Cardiac fibroblast (primary cell): ENCODE data around the gene SIAH3.

Source experiments
- DNase-seq, 2 donors: peaks; one replicate each; pipeline versions ENCODE4 v3.0.0 to v3.0.0-alpha.2; 2010; ENCODE audit warnings: low read depth in 2 of 2
- H3K4me3 ChIP-seq, 2 donors: replicated peaks in 1 of 2; 1 replicate in 1 of 2; 2 replicates in 1 of 2; pipeline ENCODE4 v1.5.1; 2011; ENCODE audit warnings: low read depth in 2 of 2, low read length in 2 of 2, mild to moderate bottlenecking in 2 of 2, moderate library complexity in 1 of 2
- TF ChIP-seq, protein P1 (sequence below): IDR thresholded peaks from one replicate; pipeline ENCODE4 v1.5.1; 2011; ENCODE audit warnings: low read depth, mild to moderate bottlenecking, low read length, inconsistent platforms

Gene SIAH3

DNA sequence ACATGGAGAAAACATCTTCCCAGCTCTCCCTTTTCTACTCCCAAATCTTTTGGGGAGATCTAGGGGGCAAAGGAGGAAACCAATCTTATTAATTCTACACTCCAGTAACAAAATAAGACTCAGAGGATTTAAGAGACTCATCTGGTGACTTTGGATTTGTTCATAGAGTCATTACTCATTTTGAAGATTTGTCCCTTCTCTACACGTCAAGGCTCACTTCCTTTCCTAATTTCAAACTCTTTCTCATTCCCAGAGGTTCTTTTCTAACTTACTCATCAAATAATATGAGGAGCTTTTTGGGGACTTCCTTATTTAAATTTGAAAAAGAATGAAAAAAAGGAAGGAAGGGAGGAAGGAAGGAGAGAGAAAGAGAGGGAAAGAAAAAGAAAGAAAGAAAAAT lies 14.4 kb downstream of the SIAH3 start:
- DNase-seq, result no peak
- TF ChIP-seq, protein P1, sequence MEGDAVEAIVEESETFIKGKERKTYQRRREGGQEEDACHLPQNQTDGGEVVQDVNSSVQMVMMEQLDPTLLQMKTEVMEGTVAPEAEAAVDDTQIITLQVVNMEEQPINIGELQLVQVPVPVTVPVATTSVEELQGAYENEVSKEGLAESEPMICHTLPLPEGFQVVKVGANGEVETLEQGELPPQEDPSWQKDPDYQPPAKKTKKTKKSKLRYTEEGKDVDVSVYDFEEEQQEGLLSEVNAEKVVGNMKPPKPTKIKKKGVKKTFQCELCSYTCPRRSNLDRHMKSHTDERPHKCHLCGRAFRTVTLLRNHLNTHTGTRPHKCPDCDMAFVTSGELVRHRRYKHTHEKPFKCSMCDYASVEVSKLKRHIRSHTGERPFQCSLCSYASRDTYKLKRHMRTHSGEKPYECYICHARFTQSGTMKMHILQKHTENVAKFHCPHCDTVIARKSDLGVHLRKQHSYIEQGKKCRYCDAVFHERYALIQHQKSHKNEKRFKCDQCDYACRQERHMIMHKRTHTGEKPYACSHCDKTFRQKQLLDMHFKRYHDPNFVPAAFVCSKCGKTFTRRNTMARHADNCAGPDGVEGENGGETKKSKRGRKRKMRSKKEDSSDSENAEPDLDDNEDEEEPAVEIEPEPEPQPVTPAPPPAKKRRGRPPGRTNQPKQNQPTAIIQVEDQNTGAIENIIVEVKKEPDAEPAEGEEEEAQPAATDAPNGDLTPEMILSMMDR, result no peak
- no peak overlapping the region for H3K4me3 ChIP-seq

DNA sequence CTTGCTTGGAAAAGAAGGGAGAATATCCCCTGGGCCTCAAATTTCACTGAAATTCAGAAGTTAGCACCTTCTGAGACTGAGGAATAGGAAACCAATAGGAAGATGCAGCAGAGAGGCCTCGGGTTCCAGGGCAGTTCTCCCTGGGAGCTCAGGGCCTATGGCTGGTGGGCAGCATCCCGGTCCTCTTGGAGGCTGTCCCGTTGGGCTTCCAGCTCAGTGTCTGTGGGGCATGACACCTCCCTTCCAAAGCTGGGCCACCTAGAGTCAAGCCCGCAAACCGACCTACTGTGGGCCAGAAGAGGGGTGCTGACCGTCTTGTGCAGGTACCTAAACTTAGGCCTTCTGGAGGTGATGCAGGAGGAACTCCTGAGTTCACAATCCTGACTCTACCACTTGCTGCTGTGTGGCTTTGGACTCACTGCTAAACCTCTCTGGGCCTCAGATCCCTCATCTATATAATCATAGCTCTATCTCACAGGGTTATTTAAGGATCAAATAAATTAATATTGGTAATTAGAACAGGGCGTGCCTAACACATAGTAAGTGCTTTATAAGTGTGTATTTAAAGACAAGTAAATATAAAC lies 17.1 kb downstream of the SIAH3 start:
- TF ChIP-seq, protein P1, result no peak
- DNase-seq, result no peak
- H3K4me3 ChIP-seq, result no peak overlapping the region

DNA sequence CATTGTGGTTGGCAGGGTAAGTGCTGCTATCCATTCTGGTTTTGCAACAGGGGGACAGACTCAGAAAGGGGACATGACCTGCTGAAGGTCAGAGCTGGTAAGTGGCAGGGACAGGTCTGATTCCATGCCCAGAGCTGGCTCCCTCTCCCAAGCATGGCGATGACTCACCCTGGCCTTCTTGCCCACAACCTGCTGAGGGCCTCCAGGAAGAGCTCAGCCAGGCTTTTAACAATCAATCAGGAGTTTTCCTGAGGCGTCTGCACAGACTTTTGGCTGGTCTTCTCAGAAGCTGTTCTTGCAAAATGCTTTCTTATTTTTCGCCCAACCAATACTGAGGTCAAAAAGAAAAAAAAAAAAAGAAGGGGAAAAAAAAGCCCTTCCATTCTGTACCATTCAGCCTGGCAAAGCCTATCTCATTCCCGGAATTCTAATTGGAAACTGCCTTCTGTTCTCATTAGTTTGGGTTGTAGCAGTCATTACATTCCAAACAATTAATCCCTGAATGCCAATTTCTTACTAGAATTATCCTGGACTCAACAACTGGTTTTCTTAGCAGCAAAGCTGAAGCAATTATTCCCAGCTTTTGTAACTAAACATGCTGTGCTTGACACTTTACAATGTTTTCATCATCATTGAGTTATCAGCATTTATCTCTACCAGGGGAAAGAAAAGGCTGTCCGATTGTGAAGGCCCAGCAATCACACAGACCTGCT lies 17.7 kb downstream of the SIAH3 start:
- peak in 1 of 2 donors; percentile 49 for DNase-seq
- TF ChIP-seq, protein P1, result no peak
- no peak overlapping the region for H3K4me3 ChIP-seq

DNA sequence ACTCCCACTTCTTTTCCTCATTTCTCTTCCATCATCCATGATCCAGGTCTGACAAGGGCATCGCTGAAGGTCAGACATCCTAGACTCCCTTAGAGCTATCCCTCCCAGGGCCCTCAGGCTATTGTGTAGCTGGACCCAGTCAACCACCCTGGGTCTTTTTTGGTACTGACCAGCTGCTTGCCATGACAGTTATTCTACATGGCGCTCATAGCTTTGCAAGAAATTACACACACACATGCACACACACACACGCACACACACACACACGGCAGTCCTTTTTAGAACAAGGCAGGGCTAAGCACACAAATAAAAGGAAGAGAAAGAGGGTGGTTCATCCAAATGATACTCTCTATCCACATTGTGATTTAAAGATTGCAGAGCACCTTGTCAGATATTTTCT lies 18.3 kb downstream of the SIAH3 start:
- DNase-seq, result no peak
- TF ChIP-seq, protein P1, result no peak
- H3K4me3 ChIP-seq, result no peak overlapping the region

DNA sequence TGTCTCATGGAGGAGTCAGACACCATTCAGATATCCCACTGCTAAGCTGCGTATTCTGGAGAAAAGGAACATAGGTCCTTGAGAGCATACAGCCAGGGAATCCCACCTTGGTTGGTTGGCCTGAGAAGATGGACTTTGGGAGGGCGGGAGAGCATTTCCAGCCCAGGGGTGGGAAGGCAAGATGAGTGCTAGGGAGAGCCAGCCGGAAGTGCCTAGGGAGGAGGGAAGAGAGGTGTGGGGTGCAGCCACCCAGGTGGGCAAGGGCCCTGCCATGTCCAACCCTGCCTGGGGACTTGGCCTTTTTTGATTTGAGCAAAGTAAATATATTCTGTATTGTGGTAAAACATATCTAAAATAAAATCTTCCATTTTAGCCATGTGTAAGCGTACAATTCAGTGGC lies 19.7 kb downstream of the SIAH3 start:
- TF ChIP-seq, protein P1, result no peak
- no peak overlapping the region for H3K4me3 ChIP-seq
- no peak for DNase-seq

DNA sequence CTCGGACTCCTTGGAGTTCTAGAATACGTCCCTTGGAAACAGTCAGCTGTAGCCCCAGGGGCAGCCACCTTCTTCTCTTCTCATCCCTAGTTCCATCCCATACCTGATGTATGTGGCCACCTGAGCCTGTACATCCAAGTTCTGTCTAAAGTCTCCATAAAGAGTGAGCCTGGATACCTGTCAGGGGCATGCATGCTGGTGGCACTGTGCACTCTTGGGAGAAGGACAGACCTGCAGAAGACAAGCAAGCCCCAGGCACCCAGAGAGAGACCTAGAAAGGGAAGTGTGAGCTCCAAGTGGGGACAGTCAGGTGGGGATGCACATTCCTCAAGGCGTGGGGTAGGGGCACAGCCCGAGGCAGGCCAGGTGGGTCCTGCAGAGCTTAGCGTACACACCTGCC lies 21.4 kb downstream of the SIAH3 start:
- H3K4me3 ChIP-seq, result no peak overlapping the region
- TF ChIP-seq, protein P1, result no peak
- no peak for DNase-seq
